NCI-H69 (cell line): ENCODE measurements around the gene AP3D1.

Experiments
- DNase-seq: peaks from one replicate; lab custom pipeline; 2025; lab: John Stamatoyannopoulos, UW

Gene AP3D1

DNA sequence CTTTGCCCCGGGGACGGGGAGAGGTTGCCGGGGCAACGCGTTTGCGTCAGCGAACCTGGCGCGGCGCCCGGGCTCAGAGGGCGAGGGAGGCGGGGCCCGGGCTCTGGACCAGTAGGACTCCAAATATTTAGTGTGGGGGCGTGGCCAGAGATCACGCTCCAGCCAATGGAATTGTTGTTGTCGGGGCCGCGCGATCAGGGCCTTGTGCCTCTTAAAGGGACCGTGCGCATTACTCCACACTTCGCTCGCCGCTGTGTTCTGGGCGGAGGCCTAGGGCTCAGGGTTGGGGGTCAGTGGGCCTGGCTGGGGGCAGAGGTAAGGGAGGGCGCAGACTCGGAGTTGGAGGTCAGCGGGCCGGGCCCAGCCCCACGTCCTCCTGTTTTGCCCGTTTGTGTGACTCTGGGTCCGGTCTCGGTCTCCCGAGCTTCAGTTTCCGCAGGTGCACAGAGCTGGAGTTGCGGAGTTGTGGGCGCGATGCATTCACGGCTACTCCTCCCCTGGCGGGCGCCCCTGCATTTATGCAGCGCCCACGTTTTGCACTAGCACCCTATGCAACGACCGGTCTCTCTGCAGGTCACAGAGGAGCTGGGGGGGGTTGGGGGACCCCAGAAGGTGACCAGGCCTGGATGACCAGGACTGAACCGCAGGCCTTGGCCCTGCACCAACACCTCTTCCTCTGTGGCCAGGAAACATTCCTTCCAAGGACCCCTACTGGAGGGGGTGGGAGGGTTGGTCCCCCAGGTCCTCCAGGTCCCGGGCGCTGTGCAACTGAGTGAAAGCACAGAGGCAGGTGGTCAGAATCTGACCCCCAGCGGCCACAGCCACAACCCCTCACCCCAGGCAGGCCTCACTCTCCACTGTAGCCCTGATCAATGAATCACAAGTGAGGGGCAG lies 89.6 kb downstream of the AP3D1 start:
- peak; percentile 100 for DNase-seq

DNA sequence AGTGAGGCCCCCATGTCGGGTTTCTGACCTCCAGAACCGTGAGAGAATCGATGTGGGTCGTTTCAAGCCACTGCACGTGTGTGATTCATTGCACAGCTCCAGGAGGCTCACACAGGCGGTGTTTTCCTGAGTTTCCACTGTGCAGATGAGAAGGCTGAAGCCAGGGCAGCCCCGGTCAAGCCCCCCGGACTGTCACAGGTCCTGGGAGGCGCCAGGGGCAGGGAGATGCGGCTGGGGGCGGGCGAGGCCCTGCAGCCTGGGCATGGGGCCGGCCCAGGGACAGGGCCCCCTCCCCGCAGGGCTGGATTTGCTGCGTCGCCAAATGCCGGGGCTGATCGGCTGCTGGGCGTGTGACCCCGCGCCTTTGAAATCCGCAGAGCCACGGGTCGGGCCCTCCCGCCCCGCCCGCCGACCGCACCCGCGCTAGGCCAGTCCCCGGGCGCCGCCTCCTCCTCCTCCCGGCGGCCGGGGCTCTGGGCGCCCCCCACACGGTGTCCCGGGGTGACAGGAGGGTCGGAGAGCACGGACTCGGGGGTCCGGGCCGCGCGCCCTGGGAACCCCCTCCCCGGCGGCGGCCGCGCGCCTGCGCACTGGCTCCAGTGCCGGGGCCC lies 90.4 kb downstream of the AP3D1 start:
- no peak for DNase-seq

DNA sequence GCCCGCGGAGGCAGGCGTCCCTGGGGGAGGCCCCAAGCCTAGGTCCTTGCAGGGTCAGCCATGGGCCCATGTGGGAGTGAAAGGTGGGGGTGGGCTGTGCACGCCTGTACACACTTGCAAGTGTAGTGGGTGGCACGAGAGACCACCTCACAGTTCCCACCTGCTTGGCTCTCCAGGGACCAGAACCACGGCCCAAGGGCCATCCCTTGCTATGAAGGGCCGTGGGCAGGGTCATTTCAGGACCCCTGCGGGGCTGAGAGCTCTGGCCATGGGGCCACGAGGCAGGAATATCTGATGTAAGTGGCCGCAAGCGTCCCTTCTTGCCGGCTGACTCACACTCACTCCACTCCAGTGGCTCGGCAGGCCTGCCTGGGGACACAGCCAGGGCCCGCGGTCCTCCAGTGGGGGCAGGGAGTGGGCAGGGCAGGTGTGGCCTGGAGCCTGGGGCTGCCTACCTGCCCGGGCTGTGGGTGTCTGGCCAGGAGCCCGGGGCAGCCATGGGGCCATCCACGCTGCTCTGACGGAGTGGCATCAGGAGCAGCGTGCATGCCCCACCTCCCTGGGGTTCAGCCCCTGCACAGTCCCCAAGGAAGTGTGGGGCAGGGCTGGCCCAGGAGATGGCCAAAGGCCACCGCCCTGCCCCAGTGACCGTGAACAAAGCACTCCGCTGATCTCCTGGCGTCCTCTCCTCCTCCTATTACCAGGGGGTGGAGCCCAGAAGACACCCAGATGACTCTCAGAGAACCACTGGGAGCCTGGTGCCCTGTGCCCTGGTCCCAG lies 91.8 kb downstream of the AP3D1 start:
- DNase-seq = peak; percentile 55

DNA sequence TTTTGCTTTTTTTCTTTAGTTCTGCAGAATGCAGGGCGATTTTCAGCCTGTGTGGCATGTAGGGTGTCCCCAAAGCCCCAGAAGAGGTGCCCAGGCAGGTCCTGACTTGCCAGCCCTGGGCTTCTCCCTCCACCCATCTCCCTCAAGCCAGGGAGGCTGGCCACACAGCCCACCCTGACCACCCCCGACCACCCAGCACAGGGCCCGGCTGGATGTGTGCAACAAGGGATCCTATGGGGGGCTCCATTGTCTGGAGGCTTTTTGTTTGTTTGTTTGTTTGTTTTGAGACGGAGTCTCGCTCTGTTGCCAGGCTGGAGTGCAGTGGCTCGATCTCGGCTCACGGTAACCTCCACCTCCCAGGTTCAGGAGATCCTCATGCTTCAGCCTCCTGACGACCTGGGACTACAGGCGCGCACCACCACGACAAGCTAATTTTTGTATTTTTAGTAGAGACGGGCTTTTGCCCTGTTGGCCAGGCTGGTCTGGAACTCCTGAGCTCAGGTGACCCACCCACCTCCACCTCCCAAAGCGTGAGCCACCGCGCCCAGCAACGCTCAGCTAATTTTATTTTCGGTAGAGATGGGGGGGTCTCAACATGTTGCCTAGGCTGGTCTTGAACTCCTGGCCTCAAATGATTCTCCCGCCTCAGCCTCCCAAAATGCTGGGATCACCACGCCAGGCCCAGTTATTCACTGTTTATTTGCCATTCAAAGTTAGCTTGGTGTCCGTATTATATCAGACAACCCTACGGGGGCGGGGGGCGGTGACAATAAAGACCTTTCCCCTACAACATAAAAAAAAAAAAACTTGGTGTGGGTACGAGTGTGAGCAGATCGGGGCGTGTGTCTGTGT lies 92.6 kb downstream of the AP3D1 start:
- no peak for DNase-seq

DNA sequence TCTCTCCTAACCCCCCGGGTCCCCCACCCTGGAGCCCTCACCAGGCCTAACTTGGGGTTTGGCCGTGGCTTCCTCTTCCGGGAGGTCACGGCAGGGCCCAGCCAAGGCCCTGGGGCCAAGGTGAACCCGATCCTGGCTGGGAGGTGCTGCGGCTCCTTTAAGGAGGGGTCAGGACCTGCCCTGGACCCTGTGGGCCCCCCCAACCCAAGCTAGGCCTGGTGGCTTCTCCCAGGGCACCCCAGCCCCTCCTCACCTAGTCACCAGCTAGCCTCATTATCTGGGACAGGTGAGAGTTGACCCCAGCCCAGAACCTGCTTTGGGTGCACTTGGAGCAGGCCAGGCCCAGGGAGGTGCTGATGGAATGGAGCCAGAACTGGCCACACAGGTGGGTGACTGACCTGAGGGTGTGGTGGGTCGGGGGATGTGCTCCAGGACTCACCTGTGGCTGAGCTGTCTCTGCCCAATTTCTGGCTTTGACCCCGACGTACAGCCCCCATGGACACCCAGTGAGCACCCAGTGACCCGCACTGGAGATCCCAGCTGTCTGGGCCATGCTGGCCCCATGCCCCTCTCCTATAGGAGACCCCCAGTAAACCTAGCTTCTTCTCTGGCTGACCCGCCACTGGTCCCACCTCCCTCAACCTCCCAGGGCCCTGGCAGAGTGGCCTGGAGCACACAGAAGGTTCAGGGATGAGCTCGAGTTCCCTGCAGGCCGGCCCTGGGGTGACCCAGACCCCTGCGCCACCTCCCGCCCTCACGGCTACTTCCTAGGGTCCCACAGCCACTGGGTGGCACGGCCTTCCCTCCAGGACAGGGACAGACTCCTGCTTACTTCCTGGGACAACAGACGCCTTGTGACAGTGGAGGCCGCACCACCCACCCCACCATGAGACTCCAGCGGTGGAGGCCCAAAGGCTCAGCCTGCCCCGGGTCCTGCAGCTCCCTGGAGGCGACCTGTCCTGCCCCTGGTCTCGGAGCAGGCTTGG lies 93.6 kb downstream of the AP3D1 start:
- DNase-seq = no peak

DNA sequence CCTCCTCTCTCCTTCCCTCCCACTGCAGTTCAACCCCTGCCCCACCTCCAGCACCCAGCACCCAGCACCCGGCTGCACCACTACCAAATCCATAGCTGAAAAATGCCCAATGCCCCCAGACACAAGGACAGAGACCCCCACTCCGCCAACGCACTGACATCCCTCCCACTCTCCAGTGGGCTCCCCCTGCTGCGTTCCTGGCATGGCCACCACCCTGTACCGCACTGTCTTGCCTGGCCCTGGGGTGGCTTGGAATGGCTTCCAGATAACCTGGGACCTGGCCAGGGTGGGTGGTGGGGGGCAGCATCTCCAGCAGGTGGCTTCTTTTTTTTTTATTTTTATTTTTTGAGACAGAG lies 94.6 kb downstream of the AP3D1 start:
- no peak for DNase-seq

DNA sequence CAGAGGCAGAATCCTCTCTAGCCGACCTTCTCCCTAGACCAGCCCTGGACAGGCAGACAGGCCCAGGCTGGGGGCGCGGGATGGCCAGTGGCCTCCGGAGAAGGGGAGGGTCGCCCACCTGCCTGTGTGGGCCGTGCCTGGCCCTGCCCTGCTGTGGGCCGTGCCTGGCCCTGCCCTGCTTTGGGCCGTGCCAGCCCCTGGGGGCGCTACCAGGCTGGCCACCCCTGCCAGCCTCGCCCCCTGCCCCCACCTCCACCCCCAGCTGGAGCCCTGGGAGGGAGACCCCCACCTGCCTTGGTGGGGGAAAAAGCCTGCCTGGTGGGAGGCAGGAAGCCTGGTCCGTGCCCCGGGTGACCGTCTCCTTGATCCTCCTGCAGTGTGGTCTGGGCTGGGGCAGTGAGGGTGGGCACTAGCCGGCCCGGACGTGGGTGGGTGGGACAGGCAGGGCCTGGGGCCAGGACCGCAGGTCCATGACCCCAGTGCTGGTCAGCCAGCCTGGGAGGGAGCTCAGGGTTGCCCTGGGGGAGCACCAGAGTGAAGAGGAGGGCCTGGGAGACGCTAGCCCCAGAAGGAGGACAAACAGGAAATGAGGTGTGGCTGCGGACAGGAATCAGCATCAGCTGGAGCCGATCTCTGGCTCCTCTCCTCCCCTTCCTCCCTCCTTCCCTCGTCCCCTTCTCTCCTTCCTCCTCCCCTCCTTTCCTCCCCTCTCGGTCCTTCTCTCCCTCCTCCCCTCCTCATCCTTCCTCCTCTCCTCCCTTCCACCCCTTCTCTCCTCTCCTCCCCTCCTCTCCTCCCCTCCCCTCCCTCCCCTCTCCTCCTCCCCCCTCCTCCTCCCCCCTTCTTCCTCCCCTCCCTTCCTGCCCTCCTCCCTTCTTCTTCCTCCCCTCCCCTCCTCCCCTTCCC lies 95.2 kb downstream of the AP3D1 start:
- peak; percentile 87 for DNase-seq

DNA sequence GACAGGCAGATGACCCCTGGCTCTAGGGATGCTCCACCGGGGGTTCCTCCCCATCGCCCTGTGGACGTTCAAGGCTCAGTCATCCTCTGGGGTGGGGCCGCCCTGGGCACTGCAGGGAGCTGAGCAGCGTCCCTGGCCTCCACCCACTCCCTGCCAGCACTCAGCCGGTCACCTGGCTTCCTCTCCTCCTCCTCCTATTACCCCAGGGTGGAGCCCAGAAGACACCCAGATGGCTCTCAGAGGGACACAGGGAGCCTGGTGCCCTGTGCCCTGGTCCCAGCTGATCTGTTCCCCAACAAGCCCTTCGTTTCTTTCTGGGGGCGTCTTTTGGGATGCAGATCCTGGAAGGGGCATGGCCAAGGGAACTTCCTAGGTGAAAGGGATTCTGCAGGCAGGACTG lies 96.6 kb downstream of the AP3D1 start:
- DNase-seq = peak; percentile 73

DNA sequence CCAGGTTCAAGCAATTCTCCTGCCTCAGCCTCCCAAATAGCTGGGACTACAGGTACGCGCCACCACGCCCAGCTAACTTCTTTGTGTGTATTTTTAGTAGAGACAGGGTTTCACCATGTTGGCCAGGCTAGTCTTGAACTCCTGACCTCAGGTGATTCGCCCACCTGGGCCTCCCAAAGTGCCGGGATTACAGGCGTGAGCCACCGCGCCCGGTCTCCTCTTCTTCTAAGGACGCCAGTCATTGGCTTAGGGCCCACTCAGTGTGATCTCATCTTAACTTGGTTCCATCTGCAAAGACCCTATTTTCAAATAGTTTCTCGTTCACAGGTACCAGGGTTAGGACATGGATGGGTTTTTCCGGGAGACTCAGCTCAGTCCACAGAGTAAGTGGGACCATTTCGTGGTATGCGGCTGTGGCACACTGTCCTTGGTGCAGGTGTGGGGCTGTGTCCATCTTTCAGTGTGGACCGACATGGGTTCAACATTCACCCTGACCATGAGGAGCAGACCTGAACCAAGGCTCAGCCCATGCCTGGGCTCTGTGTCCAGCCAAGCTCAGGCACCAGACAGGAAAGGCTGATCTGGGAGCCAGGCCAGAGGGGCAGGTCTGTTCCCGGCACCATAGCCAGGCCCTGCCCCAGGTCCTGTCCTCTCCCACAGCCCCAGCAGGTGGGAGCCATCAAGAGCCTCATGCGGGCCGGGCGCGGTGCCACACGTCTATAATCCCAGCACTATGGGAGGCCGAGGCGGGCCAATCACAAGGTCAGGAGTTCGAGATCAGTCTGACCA lies 97.6 kb downstream of the AP3D1 start:
- DNase-seq = no peak

DNA sequence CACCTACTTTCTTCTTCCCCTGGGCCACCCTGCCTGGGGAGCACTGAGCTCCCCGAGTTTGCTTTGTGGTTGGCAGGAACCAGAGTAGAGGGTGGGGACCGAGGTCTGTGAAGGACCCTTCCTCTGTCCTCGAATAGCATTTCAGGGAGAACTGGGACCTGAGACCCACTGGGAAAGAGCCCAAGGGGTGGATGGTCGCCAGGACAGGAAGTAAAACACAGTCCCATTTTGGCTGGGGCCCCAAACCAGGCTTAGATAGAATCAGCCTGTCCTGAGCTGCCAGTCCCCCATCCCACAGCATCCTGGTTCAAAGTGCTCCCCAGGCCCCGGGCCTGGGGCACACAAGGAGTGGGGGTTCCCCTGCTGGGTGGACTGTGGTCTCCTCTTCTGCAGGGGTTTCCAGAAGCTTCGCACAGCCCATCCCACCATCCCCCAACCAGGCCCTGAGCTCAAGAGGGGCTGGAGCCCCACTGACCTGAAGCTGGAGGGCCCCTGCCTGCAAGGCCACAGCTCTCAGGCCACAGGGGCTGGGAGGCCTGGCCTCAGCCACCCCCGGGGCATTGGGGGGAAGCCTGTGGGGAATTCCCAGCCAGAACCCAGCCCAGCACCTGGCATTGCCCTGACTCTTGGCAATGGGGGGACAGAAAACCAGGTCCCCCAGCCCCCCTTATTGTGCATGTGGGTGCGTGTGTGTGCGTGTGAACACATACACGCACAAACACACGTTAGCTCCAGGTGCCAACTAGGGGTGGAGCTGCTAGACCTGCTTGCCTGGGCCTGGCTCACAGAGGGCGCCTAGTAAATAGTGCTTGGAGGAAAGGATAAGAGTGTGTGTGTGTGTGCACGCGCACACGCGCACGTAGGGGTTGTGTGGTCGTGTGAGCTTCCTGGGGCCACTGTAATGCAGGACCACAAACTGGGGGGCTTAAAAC lies 99.3 kb downstream of the AP3D1 start:
- peak; percentile 29 for DNase-seq

DNA sequence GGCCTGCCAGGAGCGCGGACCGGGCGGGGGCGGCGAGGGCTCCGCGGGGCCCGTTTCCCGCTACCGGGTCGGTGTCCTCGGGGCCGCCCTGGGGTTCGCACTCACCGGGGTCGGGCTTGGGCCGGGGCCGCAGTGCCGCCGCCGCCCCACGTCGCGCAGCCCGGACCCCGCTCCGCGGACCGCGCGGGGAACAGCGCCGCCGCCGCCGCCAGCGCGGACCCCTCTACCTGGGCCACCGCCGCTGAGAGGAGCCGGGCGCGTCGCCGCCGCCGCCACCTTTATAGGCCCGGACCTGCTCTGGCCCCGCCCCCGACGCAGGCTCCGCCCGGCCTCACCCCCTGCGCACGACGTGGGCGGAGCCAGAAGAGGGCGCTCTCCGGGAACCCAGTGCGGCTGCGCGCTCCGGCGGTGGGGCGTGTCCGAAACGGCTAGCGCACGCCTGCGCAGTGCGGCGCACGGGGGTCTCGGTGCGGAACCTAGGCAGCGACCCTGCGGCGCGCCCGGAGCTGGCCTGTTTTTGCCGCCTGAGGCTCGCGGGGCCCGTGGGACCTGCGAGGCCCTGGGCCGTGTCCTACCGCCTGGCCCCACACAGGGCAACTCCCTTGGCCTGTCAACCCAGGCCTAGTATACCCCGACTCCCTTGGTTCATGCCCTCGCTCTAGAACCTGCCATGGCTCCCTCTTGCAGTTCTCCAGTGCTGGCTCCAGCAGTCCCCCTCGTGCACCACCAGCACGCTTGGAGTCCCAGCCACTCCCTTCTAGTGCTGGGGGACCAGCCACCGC lies 100.2 kb downstream of the AP3D1 start, which contains the start of gene MKNK2:
Gene MKNK2, minus strand, starts transcription at position 254 of the 782 bp plus-strand sequence. CDS start 393 bp downstream, outside the sequence.
- peak; percentile 93 for DNase-seq
